T-cell (primary cell): ENCODE data around the gene MYMK. TPM values are rescaled to one million over a fixed set of nuclear protein-coding genes. Genes with fewer than 3 reads are reported as not detected.
A peak's percentile ranks its signal among the peaks of the same experiment; 100 is the strongest.
"Not testable (repeated sequence)": the region's sequence is repeated elsewhere in the genome, so short reads cannot be mapped to it uniquely, and the experiment has no call there.

Source experiments
- ATAC-seq, 4 experiments: fragments of 200-7000 bp in 3 of 4; fragments of 150-1000 bp in 1 of 4; cut with Tn5 transposase; replicated peaks in 1 of 4; 1 replicate in 3 of 4; 2 replicates in 1 of 4; pipeline ENCODE4 v1.10.0; 2021; ENCODE audit warnings: moderate library complexity in 3 of 4, mild to moderate bottlenecking in 2 of 4, moderate number of reproducible peaks in 1 of 4
- CTCF ChIA-PET, 2 donors: fragments of 300-600 bp; sonication (Branson Sonifier 250); formaldehyde crosslinking; loops; one replicate each; lab custom pipeline; 2022; ENCODE audit warnings: antibody characterized with exemption in 2 of 2; lab: Charles Lee
- POLR2A ChIA-PET, 2 donors: fragments of 300-600 bp; sonication (Branson Sonifier 250); formaldehyde crosslinking; loops; one replicate each; lab custom pipeline; 2022; ENCODE audit warnings: antibody characterized with exemption in 2 of 2; lab: Charles Lee
- DNase-seq, 35 experiments: peaks; one replicate each; pipeline versions ENCODE4 v3.0.0 to v3.0.0-alpha.2; 2013 to 2023
- H3K27ac ChIP-seq: one replicate; pipeline ENCODE4 v1.5.1; 2013; ENCODE audit warnings: low read length
- H3K27me3 ChIP-seq, 2 experiments: replicated peaks in 1 of 2; 1 replicate in 1 of 2; 2 replicates in 1 of 2; pipeline versions ENCODE4 v1.6.1 to v1.7.0; 2013; ENCODE audit warnings: low read length in 1 of 2, mixed read lengths in 1 of 2; ENCODE audit not compliant: control insufficient read depth in 2 of 2, insufficient read depth in 2 of 2; ENCODE audit errors: extremely low read depth in 1 of 2
- H3K36me3 ChIP-seq, 2 donors: 1 replicate in 1 of 2; 2 replicates in 1 of 2; pipeline versions ENCODE4 v1.6.1 to v1.7.0; 2013; ENCODE audit warnings: low read length in 1 of 2; ENCODE audit not compliant: control insufficient read depth in 2 of 2, insufficient read depth in 1 of 2; ENCODE audit errors: extremely low read depth in 1 of 2
- H3K4me1 ChIP-seq, 2 experiments: 1 replicate in 1 of 2; 2 replicates in 1 of 2; pipeline versions ENCODE4 v1.6.1 to v1.7.0; 2013; ENCODE audit warnings: low read length in 2 of 2, mixed read lengths in 1 of 2; ENCODE audit not compliant: insufficient read depth in 2 of 2, control insufficient read depth in 1 of 2; ENCODE audit errors: extremely low read depth in 1 of 2
- H3K4me3 ChIP-seq, 2 donors: 1 replicate in 1 of 2; 2 replicates in 1 of 2; pipeline versions ENCODE4 v1.5.1 to v1.7.0; 2013; ENCODE audit warnings: mild to moderate bottlenecking in 2 of 2, low read length in 1 of 2, moderate library complexity in 1 of 2; ENCODE audit not compliant: control insufficient read depth in 1 of 2; ENCODE audit errors: extremely low read depth in 1 of 2
- H3K9me3 ChIP-seq: 2 replicates; pipeline ENCODE4 v1.7.0; 2013
- H3K27ac Mint-ChIP-seq, 2 donors: one replicate each; pipeline ENCODE4 v1.8.0; 2020 to 2021; ENCODE audit warnings: mild to moderate bottlenecking in 2 of 2, mixed read lengths in 2 of 2
- H3K27me3 Mint-ChIP-seq, 2 donors: one replicate each; pipeline ENCODE4 v1.8.0; 2021 to 2022; ENCODE audit warnings: mixed read lengths in 2 of 2
- H3K36me3 Mint-ChIP-seq: one replicate; pipeline ENCODE4 v1.8.0; 2021; ENCODE audit warnings: mixed read lengths
- H3K4me1 Mint-ChIP-seq, 3 donors: one replicate each; pipeline ENCODE4 v1.8.0; 2020 to 2022; ENCODE audit warnings: mixed read lengths in 3 of 3, mild to moderate bottlenecking in 1 of 3
- H3K4me3 Mint-ChIP-seq, 3 donors: one replicate each; pipeline ENCODE4 v1.8.0; 2020 to 2022; ENCODE audit warnings: mild to moderate bottlenecking in 3 of 3, mixed read lengths in 3 of 3, moderate library complexity in 3 of 3
- H3K9me3 Mint-ChIP-seq, 3 donors: one replicate each; pipeline ENCODE4 v1.8.0; 2020 to 2022; ENCODE audit warnings: mixed read lengths in 3 of 3
- WGBS: methylation state at CpG from one replicate; pipeline ENCODE4 v1.1.5; 2013; ENCODE audit warnings: missing lambda C conversion rate; ENCODE audit not compliant: insufficient coverage; 5-methylcytosine and 5-hydroxymethylcytosine counted together
- total RNA-seq, 35 experiments: library from RNA in 6 of 35; stranded (reverse) in 6 of 35; fragments of 120-200 nt in 1 of 35; gene quantifications; one replicate each; pipeline versions ENCODE4 v1.2.1 to v1.2.4 and lab custom pipeline; 2013 to 2026

MYMK gene
- total RNA-seq, 5 donors from 2014 or later (not counting 1 experiment from before 2014, with no cell fraction given) = not detected

DNA sequence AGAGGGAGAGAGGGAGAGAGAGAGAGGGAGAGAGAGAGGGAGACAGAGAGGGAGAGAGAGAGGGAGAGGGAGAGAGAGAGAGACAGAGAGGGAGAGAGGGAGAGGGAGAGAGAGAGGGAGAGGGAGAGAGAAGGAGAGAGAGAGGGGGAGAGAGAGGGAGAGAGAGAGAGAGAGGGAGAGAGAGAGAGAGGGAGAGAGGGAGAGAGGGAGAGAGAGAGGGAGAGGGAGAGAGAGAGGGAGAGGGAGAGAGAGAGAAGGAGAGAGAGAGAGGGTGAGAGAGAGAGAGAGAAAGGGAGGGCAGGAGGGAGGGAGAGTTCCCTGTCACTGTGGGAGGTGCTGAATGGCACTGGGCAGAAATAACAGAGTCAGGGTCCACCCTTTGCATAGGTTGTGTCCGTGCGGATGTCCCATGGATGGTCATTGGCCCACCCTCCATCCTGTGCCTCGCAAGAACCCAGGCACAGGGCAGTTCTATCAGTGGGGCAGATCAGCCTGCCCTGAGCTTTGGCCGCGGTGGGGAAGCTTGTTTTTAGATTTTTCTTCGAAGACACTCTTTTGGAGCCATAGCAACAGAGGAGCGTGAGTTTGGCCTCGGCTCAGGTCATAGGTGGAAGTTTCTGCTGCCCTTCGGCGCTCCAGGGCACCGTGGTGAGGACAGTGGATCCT lies 39.8 kb upstream of the MYMK start:
- H3K27ac ChIP-seq = no peak overlapping the region
- DNase-seq = no peak
- H3K27ac Mint-ChIP-seq = no peak overlapping the region

DNA sequence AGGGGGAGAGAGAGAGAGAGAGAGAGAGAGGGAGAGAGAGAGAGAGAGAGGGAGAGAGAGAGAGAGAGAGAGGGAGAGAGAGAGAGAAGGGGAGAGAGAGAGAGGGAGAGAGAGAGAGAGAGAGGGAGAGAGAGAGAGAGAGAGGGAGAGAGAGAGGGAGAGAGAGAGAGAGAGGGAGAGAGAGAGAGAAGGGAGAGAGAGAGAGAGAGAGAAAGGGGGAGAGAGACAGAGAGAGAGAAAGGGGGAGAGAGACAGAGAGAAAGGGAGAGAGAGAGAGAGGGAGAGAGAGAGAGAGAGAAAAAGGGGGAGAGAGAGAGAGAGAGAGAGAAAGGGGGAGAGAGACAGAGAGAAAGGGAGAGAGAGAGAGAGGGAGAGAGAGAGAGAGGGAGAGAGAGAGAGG lies 39.1 kb upstream of the MYMK start:
- peaks cover 7 to 11% (median 10%) of the 10 kb centered on the region in 3 donors for H3K4me1 Mint-ChIP-seq
- ATAC-seq, H3K9me3 ChIP-seq, H3K27me3 Mint-ChIP-seq, H3K27ac ChIP-seq, H3K4me1 ChIP-seq, CTCF ChIA-PET, DNase-seq, H3K36me3 Mint-ChIP-seq, H3K4me3 ChIP-seq, H3K36me3 ChIP-seq, H3K9me3 Mint-ChIP-seq, POLR2A ChIA-PET: not testable (repeated sequence)
- peaks cover 0 to 11% of the 10 kb centered on the region in 2 experiments for H3K27me3 ChIP-seq
- H3K27ac Mint-ChIP-seq = peak overlapping the region in 1 of 2 donors; percentile 67
- peak overlapping the region in 1 of 3 donors; percentile 48 for H3K4me3 Mint-ChIP-seq

More for the DNA sequence above, 39.8 kb upstream of the MYMK start:
- H3K9me3 ChIP-seq = no peaks in the 10 kb centered on the region
- no peak overlapping the region for H3K4me3 ChIP-seq
- peaks cover 0 to 7% of the 10 kb centered on the region in 2 experiments for H3K27me3 ChIP-seq
- ChIA-PET POLR2A (no interaction called here), CTCF (no interaction called here)
- Mint-ChIP-seq H3K9me3 (no peaks in the 10 kb centered on the region), H3K36me3 (no peaks in the 10 kb centered on the region), H3K27me3 (peaks cover 0 to 4% of the 10 kb centered on the region in 2 donors), H3K4me3 (no peak overlapping the region), H3K4me1 (peaks cover 7 to 10% (median 9%) of the 10 kb centered on the region in 3 donors)
- WGBS = 91% methylated on average over 9 of the region's 11 CpGs
- H3K36me3 ChIP-seq = no peaks in the 10 kb centered on the region
- peaks cover 0 to 8% of the 10 kb centered on the region in 2 experiments for H3K4me1 ChIP-seq
- no peak for ATAC-seq

DNA sequence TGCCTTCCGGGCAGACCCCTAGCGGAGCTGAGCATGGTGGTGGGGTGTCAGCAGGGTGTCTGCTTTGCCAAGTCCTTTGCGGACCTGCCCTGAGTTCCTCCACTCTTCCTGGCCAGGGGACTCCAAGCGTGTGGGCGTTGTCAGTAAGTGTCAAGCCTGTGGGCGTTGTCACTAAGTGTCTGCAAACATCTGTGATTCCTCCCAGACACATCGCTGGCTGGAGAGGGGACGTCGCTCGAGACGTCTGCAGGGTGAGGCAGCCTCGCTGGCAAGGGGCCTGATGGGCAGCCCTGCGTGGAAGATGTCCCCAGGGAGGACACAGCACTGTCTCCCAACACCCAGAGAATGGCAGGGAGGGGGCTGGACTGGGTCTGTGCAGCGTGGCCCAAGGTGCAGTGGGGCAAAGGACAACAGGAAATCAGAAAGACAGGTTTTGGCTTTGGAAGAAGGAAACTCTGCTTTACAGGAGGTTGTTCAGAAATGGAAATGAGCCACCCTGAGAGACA lies 38.6 kb upstream of the MYMK start:
- H3K27me3 Mint-ChIP-seq = peaks cover 3 to 10% of the 10 kb centered on the region in 2 donors

DNA sequence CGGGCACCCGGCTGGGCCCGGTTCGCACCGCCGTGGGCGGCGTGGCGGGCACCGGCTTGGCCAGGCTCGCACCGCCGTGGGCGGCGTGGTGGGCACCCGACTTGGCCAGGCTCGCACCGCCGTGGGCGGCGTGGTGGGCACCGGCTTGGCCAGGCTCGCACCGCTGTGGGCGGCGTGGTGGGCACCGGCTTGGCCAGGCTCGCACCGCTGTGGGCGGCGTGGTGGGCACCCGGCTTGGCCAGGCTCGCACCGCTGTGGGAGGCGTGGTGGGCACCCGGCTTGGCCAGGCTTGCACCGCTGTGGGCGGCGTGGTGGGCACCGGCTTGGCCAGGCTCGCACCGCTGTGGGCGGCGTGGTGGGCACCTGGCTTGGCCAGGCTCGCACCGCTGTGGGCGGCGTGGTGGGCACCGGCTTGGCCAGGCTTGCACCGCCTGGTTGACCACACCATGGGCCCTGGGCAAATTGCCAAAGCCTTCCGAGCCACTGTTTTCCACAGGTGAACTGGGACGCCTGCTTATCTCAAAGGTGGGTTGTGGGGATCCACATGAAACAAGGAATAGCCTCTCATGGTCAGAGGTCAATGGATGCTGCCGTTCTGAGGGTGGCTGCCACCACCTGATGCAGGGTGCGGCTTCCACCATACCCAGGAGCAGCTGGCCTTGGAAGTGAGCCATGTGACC lies 38.0 kb upstream of the MYMK start:
- H3K27ac Mint-ChIP-seq = no peak overlapping the region
- peaks cover 0 to 21% of the 10 kb centered on the region in 2 experiments for H3K27me3 ChIP-seq
- H3K36me3 Mint-ChIP-seq = no peaks in the 10 kb centered on the region
- ChIA-PET CTCF (no interaction called here), POLR2A (no interaction called here)
- H3K9me3 Mint-ChIP-seq = no peaks in the 10 kb centered on the region
- no peak overlapping the region for H3K4me3 ChIP-seq
- peaks cover 8 to 15% of the 10 kb centered on the region in 2 donors for H3K27me3 Mint-ChIP-seq
- 92% methylated on average over 27 of the region's 54 CpGs for WGBS
- DNase-seq (no peak), ATAC-seq (no peak)
- H3K9me3 ChIP-seq = no peaks in the 10 kb centered on the region
- peaks cover 0 to 18% of the 10 kb centered on the region in 2 experiments for H3K4me1 ChIP-seq
- no peaks in the 10 kb centered on the region for H3K36me3 ChIP-seq
- peak overlapping the region in 1 of 3 donors; percentile 48 for H3K4me3 Mint-ChIP-seq
- H3K4me1 Mint-ChIP-seq = peaks cover 14 to 21% (median 20%) of the 10 kb centered on the region in 3 donors
- H3K27ac ChIP-seq = no peak overlapping the region

More for the DNA sequence above, 38.6 kb upstream of the MYMK start:
- Histone ChIP-seq H3K27ac (no peak overlapping the region), H3K9me3 (no peaks in the 10 kb centered on the region), H3K27me3 (peaks cover 0 to 15% of the 10 kb centered on the region in 2 experiments), H3K4me3 (no peak overlapping the region), H3K4me1 (peaks cover 0 to 12% of the 10 kb centered on the region in 2 experiments), H3K36me3 (no peaks in the 10 kb centered on the region)
- H3K9me3 Mint-ChIP-seq = no peaks in the 10 kb centered on the region
- 53% methylated on average over 12 of the region's 14 CpGs for WGBS
- no peak for ATAC-seq
- H3K4me1 Mint-ChIP-seq = peaks cover 10 to 16% (median 14%) of the 10 kb centered on the region in 3 donors
- ChIA-PET POLR2A (no interaction called here), CTCF (no interaction called here)
- H3K4me3 Mint-ChIP-seq = peak overlapping the region in 1 of 3 donors; percentile 48
- no peak for DNase-seq
- H3K36me3 Mint-ChIP-seq = no peaks in the 10 kb centered on the region
- H3K27ac Mint-ChIP-seq = peak overlapping the region; percentile 67 to 68

DNA sequence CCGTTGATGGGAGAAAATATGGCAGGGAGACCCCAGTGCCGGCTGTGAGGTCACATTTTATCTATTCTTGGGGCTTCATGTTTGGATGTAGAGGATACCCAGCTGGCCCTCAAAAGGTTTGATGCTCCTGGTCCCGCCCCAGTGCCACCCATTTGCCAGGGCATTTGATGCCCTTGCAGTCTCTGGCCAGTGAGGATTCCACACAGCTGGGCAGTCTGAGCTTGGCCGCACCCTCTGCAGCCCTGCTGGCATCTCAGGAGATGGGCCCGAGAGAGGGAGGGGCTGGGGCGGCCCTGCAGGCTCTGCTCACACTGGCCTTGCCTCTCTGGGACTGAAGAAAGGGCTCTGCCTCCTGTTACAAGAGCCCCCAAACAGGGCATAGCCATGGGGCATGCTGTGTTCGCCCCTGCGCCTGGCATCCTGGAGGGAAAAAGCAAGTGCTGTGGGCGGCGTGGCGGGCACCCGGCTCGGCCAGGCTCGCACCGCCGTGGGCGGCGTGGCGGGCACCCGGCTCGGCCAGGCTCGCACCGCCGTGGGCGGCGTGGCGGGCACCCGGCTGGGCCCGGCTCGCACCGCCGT lies 37.3 kb upstream of the MYMK start:
- no peak overlapping the region for H3K27ac ChIP-seq
- no peaks in the 10 kb centered on the region for H3K36me3 Mint-ChIP-seq
- H3K36me3 ChIP-seq = no peaks in the 10 kb centered on the region
- H3K27me3 ChIP-seq = peaks cover 0 to 28% of the 10 kb centered on the region in 2 experiments
- no peaks in the 10 kb centered on the region for H3K9me3 Mint-ChIP-seq
- no peak for ATAC-seq
- peaks cover 8 to 17% of the 10 kb centered on the region in 2 donors for H3K27me3 Mint-ChIP-seq
- H3K4me3 ChIP-seq = no peak overlapping the region
- H3K4me3 Mint-ChIP-seq = no peak overlapping the region
- ChIA-PET POLR2A (no interaction called here), CTCF (no interaction called here)
- 87% methylated on average over 12 of the region's 32 CpGs for WGBS
- DNase-seq = no peak
- peaks cover 0 to 19% of the 10 kb centered on the region in 2 experiments for H3K4me1 ChIP-seq
- no peak overlapping the region for H3K27ac Mint-ChIP-seq
- no peaks in the 10 kb centered on the region for H3K9me3 ChIP-seq
- peaks cover 14 to 23% (median 21%) of the 10 kb centered on the region in 3 donors for H3K4me1 Mint-ChIP-seq

DNA sequence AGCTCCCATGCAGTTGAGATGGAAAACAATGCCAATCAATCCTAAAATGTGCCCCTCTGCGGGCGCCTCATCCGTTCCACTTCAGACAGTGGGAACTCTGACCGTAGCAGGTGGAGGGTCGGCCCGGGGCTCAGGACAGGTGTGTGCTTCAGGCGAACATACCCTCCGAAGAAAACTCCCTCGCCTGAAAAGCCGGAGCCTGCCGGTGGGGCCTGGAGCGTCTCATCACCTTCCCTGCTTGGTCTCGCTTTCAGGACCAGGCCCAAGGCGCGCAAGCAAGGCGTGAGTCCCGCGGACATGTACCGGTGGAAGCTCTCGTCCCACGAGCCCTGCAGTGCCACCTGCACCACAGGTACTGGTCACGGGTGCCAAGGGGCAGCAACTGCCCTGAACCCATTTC lies 36.2 kb upstream of the MYMK start:
- POLR2A ChIA-PET = interaction anchor here in 1 of 2 donors (0.6 kb wide), 1 partner anchor 287 kb away, joined by 3 read pairs; no protein-coding TSS in a partner anchor
- 87% methylated on average over 22 of the region's 22 CpGs for WGBS
- Mint-ChIP-seq H3K9me3 (no peaks in the 10 kb centered on the region), H3K36me3 (no peaks in the 10 kb centered on the region), H3K4me3 (no peak overlapping the region), H3K4me1 (peaks cover 14 to 23% (median 21%) of the 10 kb centered on the region in 3 donors), H3K27ac (no peak overlapping the region), H3K27me3 (peaks cover 8 to 20% of the 10 kb centered on the region in 2 donors)
- Histone ChIP-seq H3K27me3 (peaks cover 0 to 35% of the 10 kb centered on the region in 2 experiments), H3K4me3 (no peak overlapping the region), H3K27ac (no peak overlapping the region), H3K36me3 (peaks cover 0 to 2% of the 10 kb centered on the region in 2 donors), H3K9me3 (no peaks in the 10 kb centered on the region), H3K4me1 (peaks cover 0 to 19% of the 10 kb centered on the region in 2 experiments)
- DNase-seq (no peak), ATAC-seq (no peak)
- CTCF ChIA-PET = no interaction called here
